LoVo (cell line): ENCODE data around the gene GDI1.
"Not testable (repeated sequence)": the region's sequence is repeated elsewhere in the genome, so short reads cannot be mapped to it uniquely, and the experiment has no call there.

ENCODE experiments used
- DNase-seq: peaks from one replicate; pipeline ENCODE4 v3.0.0-alpha.2; 2016; ENCODE audit warnings: low spot score

The GDI1 gene

GRCh38 chrX:154436983-154437752 lies at the start of gene GDI1:
Gene GDI1 (plus strand): TSS chrX:154437154. CDS start chrX:154437255, 101 bp downstream.
- peak; percentile 42 for DNase-seq

- not testable (repeated sequence) for DNase-seq
These were observed 48.9 kb upstream of the GDI1 start for GRCh38 chrX:154388094-154388493.

GRCh38 chrX:154388649-154389048 lies 48.3 kb upstream of the GDI1 start:
- DNase-seq: not testable (repeated sequence)

DNA sequence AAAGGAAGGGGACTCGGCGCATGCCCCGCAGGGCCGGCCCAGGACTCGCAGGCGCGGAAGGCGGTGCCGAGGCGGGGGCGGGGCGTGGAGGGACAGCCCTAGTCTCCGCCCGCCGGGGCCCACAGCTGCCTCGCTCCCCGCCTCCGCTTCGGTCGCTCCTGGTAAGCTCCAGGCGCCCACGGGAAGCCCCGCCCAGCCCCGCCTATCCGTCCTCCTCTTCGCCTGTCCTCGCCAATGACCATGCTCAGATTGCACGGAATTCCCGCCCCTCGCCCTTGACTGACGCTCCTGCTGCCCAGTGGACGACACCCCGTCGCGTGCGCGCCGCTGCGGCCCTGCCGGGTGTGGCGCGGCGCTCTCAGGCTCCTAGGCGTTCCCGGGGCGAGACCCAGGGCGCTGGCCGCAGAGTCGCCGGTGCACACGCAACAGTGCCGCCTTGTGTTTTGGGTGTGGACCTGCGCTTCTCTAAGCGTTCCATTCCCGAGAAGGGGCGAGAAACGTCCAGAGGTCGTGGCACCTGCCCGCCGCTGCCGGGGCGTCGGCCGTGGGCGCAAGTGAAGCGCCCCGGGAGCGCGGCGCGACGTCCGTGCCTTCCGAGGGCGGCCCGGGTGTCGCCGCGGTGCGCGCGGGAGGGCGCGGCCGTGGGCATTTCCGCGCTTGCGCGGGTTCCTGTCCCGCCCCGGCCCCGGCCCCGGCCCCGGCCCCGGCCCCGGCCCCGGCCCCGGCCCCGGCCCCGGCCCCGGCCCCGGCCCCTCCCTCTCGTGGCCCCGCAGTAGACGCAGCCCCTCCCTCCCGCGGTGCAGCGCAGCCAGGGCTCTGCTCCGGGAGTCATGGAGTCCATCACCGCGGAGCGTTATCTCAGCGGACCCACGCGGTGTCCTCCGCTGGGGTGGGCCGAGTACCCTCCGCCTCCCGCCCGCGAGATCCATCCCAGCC lies 46.9 kb upstream of the GDI1 start:
- DNase-seq: not testable (repeated sequence)

DNA sequence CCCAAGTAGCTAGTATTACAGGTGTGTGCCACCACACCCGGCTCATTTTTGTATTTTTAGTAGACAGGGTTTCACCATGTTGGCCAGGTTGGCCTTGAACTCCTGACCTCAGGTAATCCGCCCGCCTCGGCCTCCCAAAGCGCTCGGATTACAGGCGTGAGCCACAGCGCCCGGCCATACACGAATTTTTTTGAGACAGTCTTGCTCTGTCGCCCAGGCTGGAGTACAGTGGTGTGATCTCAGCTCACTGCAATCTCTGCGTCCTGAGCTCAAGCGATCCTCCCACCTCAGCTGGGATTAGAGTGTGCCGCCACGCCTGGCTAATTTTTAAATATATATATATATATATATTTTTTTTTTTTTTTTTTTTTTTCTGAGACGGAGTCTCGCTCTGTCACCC lies 40.6 kb upstream of the GDI1 start:
- not testable (repeated sequence) for DNase-seq

DNA sequence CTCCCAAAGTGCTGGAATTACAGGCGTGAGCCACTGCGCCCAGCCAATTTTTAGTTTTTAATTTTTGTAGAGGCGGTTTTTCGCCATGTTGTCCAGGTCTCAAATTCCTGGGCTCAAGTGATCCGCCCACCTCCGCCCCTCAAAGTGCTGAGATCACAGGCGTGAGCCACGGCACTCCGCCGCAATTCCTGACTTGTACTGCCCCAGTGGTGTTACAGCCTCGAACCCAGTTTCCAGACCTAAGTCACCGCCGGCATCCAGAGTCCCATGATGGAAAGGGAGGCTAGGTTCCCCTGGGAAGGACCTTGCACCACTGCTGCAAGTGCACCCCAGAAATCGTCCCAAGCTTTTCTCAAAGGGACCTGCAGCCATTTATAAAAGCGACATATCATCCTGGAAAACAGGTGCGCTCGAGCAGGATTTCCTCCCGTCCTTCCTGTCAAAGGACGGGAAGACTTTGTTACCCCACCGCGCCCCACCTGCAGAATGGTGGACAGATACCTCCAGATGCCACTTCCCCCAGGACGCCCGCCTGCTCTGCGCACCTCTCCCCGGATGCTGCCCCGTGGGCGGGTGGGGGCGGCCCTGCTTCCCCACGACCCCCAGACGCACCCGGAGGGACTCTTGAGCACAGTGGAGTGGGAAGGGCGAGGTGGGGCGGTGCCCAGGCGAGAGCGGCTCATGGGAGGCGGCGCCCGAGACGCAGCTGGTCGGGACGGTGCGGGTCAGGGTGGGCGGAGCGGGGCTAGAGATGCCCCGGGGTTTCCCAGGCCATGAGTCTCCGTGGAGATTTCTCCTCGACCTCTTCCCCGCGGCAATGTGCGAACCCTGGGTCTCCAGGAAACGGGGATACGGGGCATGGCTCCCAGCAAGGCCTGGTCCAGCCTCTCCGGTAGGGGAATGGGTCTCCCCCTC lies 39.7 kb upstream of the GDI1 start:
- DNase-seq: peak; percentile 65

GRCh38 chrX:154397888-154398667 lies 38.9 kb upstream of the GDI1 start, which contains the start of gene RPL10:
Gene RPL10 (plus strand): TSS chrX:154398377. CDS start chrX:154398520, 143 bp downstream.
- DNase-seq: peak; percentile 92

GRCh38 chrX:154398668-154399526 lies 38.1 kb upstream of the GDI1 start:
- DNase-seq: peak; percentile 60

- DNase-seq: no peak
These were observed 37.2 kb upstream of the GDI1 start for GRCh38 chrX:154399527-154400368.

GRCh38 chrX:154400369-154400817 lies 36.6 kb upstream of the GDI1 start:
- not testable (repeated sequence) for DNase-seq

- DNase-seq: no peak
These were observed 35.7 kb upstream of the GDI1 start for GRCh38 chrX:154401045-154401799.

- no peak for DNase-seq
These were observed 34.9 kb upstream of the GDI1 start for GRCh38 chrX:154401918-154402621.

DNA sequence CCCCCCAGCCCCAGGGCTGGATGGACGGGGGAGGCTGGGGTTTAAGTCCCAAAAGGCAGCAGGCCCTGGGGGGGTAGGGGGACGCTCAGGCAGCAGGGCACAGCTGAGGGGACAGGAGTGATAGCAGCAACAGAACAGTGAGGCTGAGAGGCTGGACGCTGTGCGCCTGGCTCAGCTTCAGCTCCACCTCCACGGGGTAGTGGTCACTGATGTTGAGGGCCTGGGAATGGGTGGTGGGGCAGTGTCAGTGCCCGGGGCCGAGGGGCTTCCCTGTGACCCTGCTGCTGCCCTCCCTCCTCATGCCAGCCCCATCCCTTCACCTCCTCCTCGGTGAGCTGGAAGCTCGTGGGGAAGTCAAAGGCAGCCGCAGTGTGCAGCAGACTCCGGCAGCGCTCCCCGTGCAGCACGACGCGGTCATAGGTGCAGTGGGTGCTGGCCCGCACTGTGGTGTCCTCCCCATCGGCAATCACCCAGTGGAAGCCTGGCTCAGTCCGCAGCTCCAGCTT lies 34.3 kb upstream of the GDI1 start:
- no peak for DNase-seq

DNA sequence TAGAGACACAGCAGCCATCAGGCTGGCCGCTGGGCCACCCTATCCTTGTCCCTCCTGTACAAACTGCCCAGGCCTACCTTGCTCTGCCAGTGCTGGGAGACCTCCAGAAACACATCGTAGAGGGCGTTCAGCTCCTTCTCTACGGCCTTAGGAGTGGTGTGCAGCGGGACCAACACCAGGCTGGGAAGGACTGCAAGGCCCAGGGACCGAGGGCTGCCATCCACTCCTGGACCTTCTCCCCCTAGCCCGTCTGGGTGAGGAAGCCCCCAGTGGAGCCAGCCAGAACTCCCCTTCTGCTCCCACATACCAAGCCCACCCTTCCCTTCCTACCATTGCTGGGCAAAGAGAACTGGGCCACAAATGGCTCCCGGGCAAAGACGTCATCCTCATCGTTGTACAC lies 33.8 kb upstream of the GDI1 start:
- no peak for DNase-seq

- no peak for DNase-seq
These were observed 33.1 kb upstream of the GDI1 start for GRCh38 chrX:154403858-154404257.

DNA sequence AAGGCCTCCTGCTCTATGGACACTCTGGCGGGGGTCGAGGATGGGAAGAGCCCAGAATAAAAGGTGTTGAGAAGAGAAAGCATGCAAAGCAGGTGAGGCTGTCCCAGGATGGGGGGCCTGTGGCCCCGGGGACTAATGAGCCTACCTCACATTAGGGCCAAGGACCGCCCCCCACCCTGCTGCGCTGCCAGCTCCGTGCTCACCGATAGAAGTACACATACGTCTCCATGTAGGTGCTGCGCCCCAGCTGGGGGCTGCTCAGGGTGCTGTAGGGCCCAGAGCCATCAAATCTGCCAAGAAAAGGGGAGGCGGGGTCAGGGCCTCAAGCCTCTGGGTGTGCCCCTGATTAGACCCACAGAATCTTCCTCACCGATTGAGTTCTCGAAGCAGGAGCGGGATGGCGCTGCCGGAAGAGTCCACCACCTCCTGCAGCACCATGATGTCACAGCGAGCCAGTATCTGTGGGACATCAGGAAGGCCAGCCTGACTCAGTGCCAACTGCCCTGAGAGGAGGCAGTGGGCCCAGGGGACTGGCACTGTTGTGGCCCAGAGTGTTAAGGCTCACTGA lies 32.2 kb upstream of the GDI1 start:
- no peak for DNase-seq

GRCh38 chrX:154408659-154409221 lies 28.2 kb upstream of the GDI1 start:
- DNase-seq: no peak
